HG02678 (cell line): Measurements from ENCODE around the gene UGT1A6.
"Not testable (repeated sequence)": the region's sequence is repeated elsewhere in the genome, so short reads cannot be mapped to it uniquely, and the experiment has no call there.

Experiments
- ATAC-seq: cut with Tn5 transposase; IDR thresholded peaks from one replicate; pipeline ENCODE4 v1.9.1; 2021; ENCODE audit warnings: mild to moderate bottlenecking, moderate library complexity; ENCODE audit not compliant: unreplicated experiment

Gene UGT1A6

GRCh38 chr2:233684640-233685039 lies 8.1 kb upstream of the UGT1A6 start:
- ATAC-seq: no peak

GRCh38 chr2:233686928-233687327 lies 5.8 kb upstream of the UGT1A6 start:
- no peak for ATAC-seq

GRCh38 chr2:233688341-233688740 lies 4.3 kb upstream of the UGT1A6 start:
- ATAC-seq: no peak

GRCh38 chr2:233689031-233689430 lies 3.7 kb upstream of the UGT1A6 start:
- no peak for ATAC-seq

GRCh38 chr2:233689501-233689900 lies 3.2 kb upstream of the UGT1A6 start:
- ATAC-seq: no peak

GRCh38 chr2:233690444-233690843 lies 2.2 kb upstream of the UGT1A6 start:
- ATAC-seq: no peak

- ATAC-seq: no peak
Observed at GRCh38 chr2:233691443-233692433, 952 bp upstream of the UGT1A6 start.

- no peak for ATAC-seq
Observed at GRCh38 chr2:233693963-233694362, 1.3 kb downstream of the UGT1A6 start.

- no peak for ATAC-seq
Observed at GRCh38 chr2:233698740-233699139, 6.0 kb downstream of the UGT1A6 start.

- no peak for ATAC-seq
Observed at GRCh38 chr2:233699424-233700027, 6.8 kb downstream of the UGT1A6 start.

GRCh38 chr2:233700028-233700635 lies 7.4 kb downstream of the UGT1A6 start:
- no peak for ATAC-seq

GRCh38 chr2:233700842-233701241 lies 8.2 kb downstream of the UGT1A6 start:
- not testable (repeated sequence) for ATAC-seq

- no peak for ATAC-seq
Observed at GRCh38 chr2:233702238-233702637, 9.5 kb downstream of the UGT1A6 start.

- ATAC-seq: no peak
Observed at GRCh38 chr2:233705911-233706506, 13.3 kb downstream of the UGT1A6 start.

GRCh38 chr2:233706720-233707119 lies 14.0 kb downstream of the UGT1A6 start:
- ATAC-seq: no peak

- ATAC-seq: no peak
Observed at GRCh38 chr2:233707940-233708644, 15.4 kb downstream of the UGT1A6 start.

GRCh38 chr2:233708942-233709341 lies 16.3 kb downstream of the UGT1A6 start:
- ATAC-seq: no peak

- ATAC-seq: peak; percentile 62
Observed at GRCh38 chr2:233711312-233712008, 18.8 kb downstream of the UGT1A6 start.

- no peak for ATAC-seq
Observed at GRCh38 chr2:233712611-233713261, 20.0 kb downstream of the UGT1A6 start, which contains the start of gene UGT1A5. TSS of gene UGT1A5 (plus strand) at chr2:233712907. CDS start at chr2:233712992, 85 bp downstream.

GRCh38 chr2:233713262-233713615 lies 20.5 kb downstream of the UGT1A6 start:
- ATAC-seq: no peak
